ENCODE data around the gene FNDC7. TPM values are rescaled to one million over a fixed set of nuclear protein-coding genes. Genes with fewer than 3 reads are reported as not detected.
"Not testable (repeated sequence)": the region's sequence is repeated elsewhere in the genome, so short reads cannot be mapped to it uniquely, and the experiment has no call there.

Gene FNDC7
- not detected for total RNA-seq
- long read RNA-seq, donor 1: 0 reads
- long read RNA-seq, donor 2: 0 reads

- Histone ChIP-seq H3K4me3 (no peak within 1 kb of the TSS), H3K36me3 (ENCODE audit: low read depth) (no peaks in the 10 kb centered on the region), H3K4me1 (ENCODE audit: low read depth) (no peaks in the 10 kb centered on the region), H3K9me3 (no peaks in the 10 kb centered on the region)
- no peak for TF ChIP-seq CTCF (IDR thresholded peaks at IDR 0.05)
- intact Hi-C loops (cut with DNase I, micrococcal nuclease): no loop called here
- ATAC-seq: no peak
- no peak for DNase-seq
Observed at GRCh38 chr1:108712606-108713150, at the start of gene FNDC7. TSS of gene FNDC7 (plus strand) at chr1:108712908. CDS start at chr1:108712934, 26 bp downstream.

- H3K9me3 ChIP-seq: no peaks in the 10 kb centered on the region
- no peak for TF ChIP-seq CTCF (IDR thresholded peaks at IDR 0.05)
- ATAC-seq (no peak), DNase-seq (no peak)
- no peak overlapping the region for H3K4me3 ChIP-seq
- intact Hi-C loops (cut with DNase I, micrococcal nuclease): no loop called here
- no peaks in the 10 kb centered on the region for H3K4me1 ChIP-seq (ENCODE audit: low read depth)
- no peaks in the 10 kb centered on the region for H3K36me3 ChIP-seq (ENCODE audit: low read depth)
Observed at GRCh38 chr1:108663074-108663473, 49.6 kb upstream of the FNDC7 start.

- no peak overlapping the region for H3K4me3 ChIP-seq
- DNase-seq (no peak), ATAC-seq (no peak)
- H3K9me3 ChIP-seq: no peaks in the 10 kb centered on the region
- no peaks in the 10 kb centered on the region for H3K36me3 ChIP-seq (ENCODE audit: low read depth)
- no peak for TF ChIP-seq CTCF (IDR thresholded peaks at IDR 0.05)
- intact Hi-C loops (cut with DNase I, micrococcal nuclease): no loop called here
- no peaks in the 10 kb centered on the region for H3K4me1 ChIP-seq (ENCODE audit: low read depth)
Observed at GRCh38 chr1:108664481-108664880, 48.2 kb upstream of the FNDC7 start.

GRCh38 chr1:108665067-108665466 is 47.6 kb upstream of the FNDC7 start:
- TF ChIP-seq CTCF (IDR thresholded peaks at IDR 0.05): no peak
- H3K9me3 ChIP-seq: no peaks in the 10 kb centered on the region
- H3K4me1 ChIP-seq (ENCODE audit: low read depth): no peaks in the 10 kb centered on the region
- no peak for ATAC-seq
- H3K36me3 ChIP-seq (ENCODE audit: low read depth): no peaks in the 10 kb centered on the region
- intact Hi-C loops (cut with DNase I, micrococcal nuclease): no loop called here
- no peak overlapping the region for H3K4me3 ChIP-seq
- DNase-seq: no peak

GRCh38 chr1:108665771-108666170 is 46.9 kb upstream of the FNDC7 start:
- ATAC-seq: no peak
- no peaks in the 10 kb centered on the region for H3K4me1 ChIP-seq (ENCODE audit: low read depth)
- intact Hi-C loops (cut with DNase I, micrococcal nuclease): no loop called here
- no peak for TF ChIP-seq CTCF (IDR thresholded peaks at IDR 0.05)
- H3K36me3 ChIP-seq (ENCODE audit: low read depth): no peaks in the 10 kb centered on the region
- no peak overlapping the region for H3K4me3 ChIP-seq
- DNase-seq: no peak
- no peaks in the 10 kb centered on the region for H3K9me3 ChIP-seq

GRCh38 chr1:108667422-108667821 is 45.3 kb upstream of the FNDC7 start:
- H3K4me1 ChIP-seq (ENCODE audit: low read depth); ATAC-seq; H3K4me3 ChIP-seq; H3K9me3 ChIP-seq; intact Hi-C loops (cut with DNase I, micrococcal nuclease); H3K36me3 ChIP-seq (ENCODE audit: low read depth); DNase-seq: not testable (repeated sequence)
